ENCODE measurements around the gene TAF1B.

GRCh38 chr2:9812945-9813311, 30.3 kb upstream of the TAF1B start:
- no peak for TF ChIP-seq YY1 (IDR thresholded peaks at IDR 0.05; ENCODE audit: insufficient read depth, insufficient read length)
- no peak for TF ChIP-seq ZNF274 (IDR thresholded peaks at IDR 0.05; ENCODE audit: low read depth, low read length)
